Vagina (tissue), 2 donors: ENCODE results near the gene TMBIM4.

Source experiments
- CTCF ChIP-seq, 3 experiments: fragments of 450-650 bp in 2 of 3; fragments of 200-600 bp in 1 of 3; sonication (generic) in 1 of 3; IDR thresholded peaks; one replicate each; pipeline ENCODE4 v1.5.1; 2017 to 2019; ENCODE audit warnings: antibody characterized with exemption in 3 of 3, mild to moderate bottlenecking in 2 of 3, moderate library complexity in 2 of 3
- POLR2AphosphoS5 ChIP-seq, 2 donors: sonication (generic); formaldehyde crosslinking; IDR thresholded peaks; one replicate each; pipeline ENCODE4 v1.9.0; 2017; ENCODE audit warnings: antibody characterized with exemption in 2 of 2, mild to moderate bottlenecking in 2 of 2, low read depth in 1 of 2; ENCODE audit not compliant: insufficient read depth in 1 of 2

GRCh38 chr12:66189889-66190288 is 20.1 kb upstream of the TMBIM4 start:
- TF ChIP-seq CTCF (IDR thresholded peaks at IDR 0.05) (no peak), POLR2AphosphoS5 (IDR thresholded peaks at IDR 0.05; ENCODE audit: insufficient read depth in 1 of 2, low read depth in 1 of 2) (no peak)
